ENCODE data around the gene FAT1.

The FAT1 gene

GRCh38 chr4:186738421-186738820 lies 14.8 kb upstream of the FAT1 start:
- Mint-ChIP-seq H3K9me3 (peaks cover 8% of the 10 kb centered on the region), H3K27ac (no peak overlapping the region), H3K4me1 (ENCODE audit: low read depth) (no peaks in the 10 kb centered on the region), H3K4me3 (no peak overlapping the region), H3K36me3 (ENCODE audit: low read depth) (no peaks in the 10 kb centered on the region), H3K27me3 (no peaks in the 10 kb centered on the region)
- no peak for DNase-seq

GRCh38 chr4:186737427-186737826 lies 13.8 kb upstream of the FAT1 start:
- H3K27ac Mint-ChIP-seq, result no peak overlapping the region
- DNase-seq, result no peak
- H3K27me3 Mint-ChIP-seq, result no peaks in the 10 kb centered on the region
- no peaks in the 10 kb centered on the region for H3K4me1 Mint-ChIP-seq (ENCODE audit: low read depth)
- no peaks in the 10 kb centered on the region for H3K36me3 Mint-ChIP-seq (ENCODE audit: low read depth)
- peaks cover 9% of the 10 kb centered on the region for H3K9me3 Mint-ChIP-seq
- no peak overlapping the region for H3K4me3 Mint-ChIP-seq

- H3K4me3 Mint-ChIP-seq, result no peak overlapping the region
- no peak for DNase-seq
- peaks cover 9% of the 10 kb centered on the region for H3K9me3 Mint-ChIP-seq
- no peaks in the 10 kb centered on the region for H3K27me3 Mint-ChIP-seq
- no peaks in the 10 kb centered on the region for H3K4me1 Mint-ChIP-seq (ENCODE audit: low read depth)
- no peaks in the 10 kb centered on the region for H3K36me3 Mint-ChIP-seq (ENCODE audit: low read depth)
- H3K27ac Mint-ChIP-seq, result no peak overlapping the region
Measured at GRCh38 chr4:186736466-186736865, 12.8 kb upstream of the FAT1 start.

- Mint-ChIP-seq H3K4me1 (ENCODE audit: low read depth) (no peaks in the 10 kb centered on the region), H3K27ac (no peak overlapping the region), H3K36me3 (ENCODE audit: low read depth) (no peaks in the 10 kb centered on the region), H3K9me3 (peaks cover 9% of the 10 kb centered on the region), H3K4me3 (no peak overlapping the region), H3K27me3 (peaks cover under 1% of the 10 kb centered on the region)
- DNase-seq, result no peak
Measured at GRCh38 chr4:186734251-186734650, 10.6 kb upstream of the FAT1 start.

- H3K27me3 Mint-ChIP-seq, result peaks cover 6% of the 10 kb centered on the region
- H3K9me3 Mint-ChIP-seq, result peaks cover 9% of the 10 kb centered on the region
- H3K4me1 Mint-ChIP-seq (ENCODE audit: low read depth), result no peaks in the 10 kb centered on the region
- no peak overlapping the region for H3K4me3 Mint-ChIP-seq
- DNase-seq, result no peak
- H3K36me3 Mint-ChIP-seq (ENCODE audit: low read depth), result no peaks in the 10 kb centered on the region
- H3K27ac Mint-ChIP-seq, result no peak overlapping the region
Measured at GRCh38 chr4:186733778-186734177, 10.1 kb upstream of the FAT1 start.

GRCh38 chr4:186730621-186731020 lies 7.0 kb upstream of the FAT1 start:
- H3K27ac Mint-ChIP-seq, result no peak overlapping the region
- H3K27me3 Mint-ChIP-seq, result peaks cover 33% of the 10 kb centered on the region
- peaks cover 9% of the 10 kb centered on the region for H3K4me1 Mint-ChIP-seq (ENCODE audit: low read depth)
- no peaks in the 10 kb centered on the region for H3K36me3 Mint-ChIP-seq (ENCODE audit: low read depth)
- no peak for DNase-seq
- H3K4me3 Mint-ChIP-seq, result no peak overlapping the region
- peaks cover 6% of the 10 kb centered on the region for H3K9me3 Mint-ChIP-seq

GRCh38 chr4:186729856-186730255 lies 6.2 kb upstream of the FAT1 start:
- no peak overlapping the region for H3K4me3 Mint-ChIP-seq
- H3K27ac Mint-ChIP-seq, result no peak overlapping the region
- DNase-seq, result no peak
- H3K4me1 Mint-ChIP-seq (ENCODE audit: low read depth), result peaks cover 14% of the 10 kb centered on the region
- H3K9me3 Mint-ChIP-seq, result peaks cover 6% of the 10 kb centered on the region
- H3K36me3 Mint-ChIP-seq (ENCODE audit: low read depth), result no peaks in the 10 kb centered on the region
- H3K27me3 Mint-ChIP-seq, result peaks cover 41% of the 10 kb centered on the region

- Mint-ChIP-seq H3K27me3 (peaks cover 50% of the 10 kb centered on the region), H3K4me1 (ENCODE audit: low read depth) (peaks cover 16% of the 10 kb centered on the region)
- DNase-seq, result no peak
Measured at GRCh38 chr4:186728631-186729271, 5.1 kb upstream of the FAT1 start.

GRCh38 chr4:186727977-186728519 lies 4.4 kb upstream of the FAT1 start:
- no peak overlapping the region for H3K4me3 Mint-ChIP-seq
- H3K36me3 Mint-ChIP-seq (ENCODE audit: low read depth), result no peaks in the 10 kb centered on the region
- peaks cover 52% of the 10 kb centered on the region for H3K27me3 Mint-ChIP-seq
- no peaks in the 10 kb centered on the region for H3K9me3 Mint-ChIP-seq
- H3K27ac Mint-ChIP-seq, result no peak overlapping the region
- H3K4me1 Mint-ChIP-seq (ENCODE audit: low read depth), result peaks cover 16% of the 10 kb centered on the region
- DNase-seq, result no peak

More at GRCh38 chr4:186728631-186729271, 5.1 kb upstream of the FAT1 start:
- H3K27ac Mint-ChIP-seq, result no peak overlapping the region
- peaks cover 4% of the 10 kb centered on the region for H3K9me3 Mint-ChIP-seq
- no peaks in the 10 kb centered on the region for H3K36me3 Mint-ChIP-seq (ENCODE audit: low read depth)
- H3K4me3 Mint-ChIP-seq, result no peak overlapping the region

- Mint-ChIP-seq H3K27ac (peak overlapping the region; percentile 31), H3K4me1 (ENCODE audit: low read depth) (peaks cover 21% of the 10 kb centered on the region), H3K36me3 (ENCODE audit: low read depth) (no peaks in the 10 kb centered on the region), H3K9me3 (no peaks in the 10 kb centered on the region), H3K4me3 (peak overlapping the region; percentile 37), H3K27me3 (peaks cover 59% of the 10 kb centered on the region)
- DNase-seq, result no peak
Measured at GRCh38 chr4:186727169-186727976, 3.7 kb upstream of the FAT1 start.

GRCh38 chr4:186726426-186727168 lies 2.9 kb upstream of the FAT1 start:
- Mint-ChIP-seq H3K27me3 (peaks cover 66% of the 10 kb centered on the region), H3K36me3 (ENCODE audit: low read depth) (no peaks in the 10 kb centered on the region), H3K9me3 (no peaks in the 10 kb centered on the region), H3K4me3 (peak overlapping the region; percentile 38), H3K27ac (peak overlapping the region; percentile 31), H3K4me1 (ENCODE audit: low read depth) (peaks cover 21% of the 10 kb centered on the region)
- peak; percentile 30 for DNase-seq

GRCh38 chr4:186725469-186726425 lies 2.1 kb upstream of the FAT1 start:
- no peak for DNase-seq
- Mint-ChIP-seq H3K4me1 (ENCODE audit: low read depth) (peaks cover 21% of the 10 kb centered on the region), H3K27me3 (peaks cover 72% of the 10 kb centered on the region)

GRCh38 chr4:186724864-186725468 lies 1.3 kb upstream of the FAT1 start:
- DNase-seq, result no peak
- Mint-ChIP-seq H3K36me3 (ENCODE audit: low read depth) (no peaks in the 10 kb centered on the region), H3K4me3 (no peak overlapping the region), H3K27ac (no peak overlapping the region), H3K4me1 (ENCODE audit: low read depth) (peaks cover 21% of the 10 kb centered on the region), H3K27me3 (peaks cover 72% of the 10 kb centered on the region), H3K9me3 (peaks cover 5% of the 10 kb centered on the region)

More at GRCh38 chr4:186725469-186726425, 2.1 kb upstream of the FAT1 start:
- Mint-ChIP-seq H3K27ac (no peak overlapping the region), H3K9me3 (peaks cover 5% of the 10 kb centered on the region), H3K36me3 (ENCODE audit: low read depth) (no peaks in the 10 kb centered on the region), H3K4me3 (peak overlapping the region; percentile 38)

All from activated T-cell treated with anti-CD3 and anti-CD28 coated beads, Interleukin-2, amount 50 U/mL, for 24 hours (primary cell).